ENCODE results near the gene SCFD2. TPM values are rescaled to one million over a fixed set of nuclear protein-coding genes. Genes with fewer than 3 reads are reported as not detected.

The SCFD2 gene
- polyA plus RNA-seq, 4 donors = 2.2 to 8.4 (median 5.6) TPM

GRCh38 chr4:53014881-53015280 is 351.0 kb downstream of the SCFD2 start:
- no peak overlapping the region for H3K4me3 ChIP-seq (ENCODE audit: low read depth in 1 of 3, low read length in 3 of 3)
- no peaks in the 10 kb centered on the region for H3K27me3 ChIP-seq (ENCODE audit: control insufficient read depth in 3 of 3, insufficient read depth in 3 of 3, low read length in 3 of 3)
- DNase-seq (no peak), FAIRE-seq (no peak)
- H3K4me1 ChIP-seq (ENCODE audit: control insufficient read depth in 3 of 3, insufficient read depth in 2 of 3, low read depth in 1 of 3, low read length in 2 of 3) = peaks cover 4 to 39% (median 8%) of the 10 kb centered on the region in 3 donors
- H3K36me3 ChIP-seq (ENCODE audit: control insufficient read depth in 3 of 3, insufficient read depth in 2 of 3, low read depth in 1 of 3, low read length in 3 of 3) = no peaks in the 10 kb centered on the region
- WGBS, 3 donors = 71 to 91% (median 86%) methylated on average over 2 of the region's 2 CpGs
- no peak overlapping the region for H3K27ac ChIP-seq (ENCODE audit: low read depth in 1 of 3, low read length in 2 of 3)
- no peaks in the 10 kb centered on the region for H3K9me3 ChIP-seq (ENCODE audit: control insufficient read depth in 2 of 2, insufficient read depth in 1 of 2, low read depth in 1 of 2, low read length in 1 of 2)

GRCh38 chr4:53013873-53014775 is 351.7 kb downstream of the SCFD2 start:
- H3K4me1 ChIP-seq (ENCODE audit: control insufficient read depth in 3 of 3, insufficient read depth in 2 of 3, low read depth in 1 of 3, low read length in 2 of 3) = peaks cover 4 to 35% (median 4%) of the 10 kb centered on the region in 3 donors

GRCh38 chr4:53012738-53013137 is 353.1 kb downstream of the SCFD2 start:
- DNase-seq = peak in 1 of 2 donors; percentile 66
- Histone ChIP-seq H3K4me1 (ENCODE audit: control insufficient read depth in 3 of 3, insufficient read depth in 2 of 3, low read depth in 1 of 3, low read length in 2 of 3) (peaks cover 0 to 35% (median 4%) of the 10 kb centered on the region in 3 donors), H3K36me3 (ENCODE audit: control insufficient read depth in 3 of 3, insufficient read depth in 2 of 3, low read depth in 1 of 3, low read length in 3 of 3) (no peaks in the 10 kb centered on the region), H3K4me3 (ENCODE audit: low read depth in 1 of 3, low read length in 3 of 3) (no peak overlapping the region), H3K9me3 (ENCODE audit: control insufficient read depth in 2 of 2, insufficient read depth in 1 of 2, low read depth in 1 of 2, low read length in 1 of 2) (no peaks in the 10 kb centered on the region), H3K27ac (ENCODE audit: low read depth in 1 of 3, low read length in 2 of 3) (peak overlapping the region in 2 of 3 donors; percentile 21 to 43), H3K27me3 (ENCODE audit: control insufficient read depth in 3 of 3, insufficient read depth in 3 of 3, low read length in 3 of 3) (no peaks in the 10 kb centered on the region)
- FAIRE-seq = no peak
- 30 to 54% (median 32%) methylated on average over 1 of the region's 1 CpG for WGBS, 3 donors

More at GRCh38 chr4:53013873-53014775, 351.7 kb downstream of the SCFD2 start:
- Histone ChIP-seq H3K27me3 (ENCODE audit: control insufficient read depth in 3 of 3, insufficient read depth in 3 of 3, low read length in 3 of 3) (no peaks in the 10 kb centered on the region), H3K4me3 (ENCODE audit: low read depth in 1 of 3, low read length in 3 of 3) (no peak overlapping the region), H3K36me3 (ENCODE audit: control insufficient read depth in 3 of 3, insufficient read depth in 2 of 3, low read depth in 1 of 3, low read length in 3 of 3) (no peaks in the 10 kb centered on the region), H3K9me3 (ENCODE audit: control insufficient read depth in 2 of 2, insufficient read depth in 1 of 2, low read depth in 1 of 2, low read length in 1 of 2) (no peaks in the 10 kb centered on the region), H3K27ac (ENCODE audit: low read depth in 1 of 3, low read length in 2 of 3) (peak overlapping the region in 1 of 3 donors; percentile 15)
- DNase-seq = peak in 1 of 2 donors; percentile 73
- FAIRE-seq = no peak
- WGBS, 3 donors = 81 to 91% (median 86%) methylated on average over 5 of the region's 5 CpGs

GRCh38 chr4:53011259-53011905 is 354.5 kb downstream of the SCFD2 start:
- H3K4me1 ChIP-seq (ENCODE audit: control insufficient read depth in 3 of 3, insufficient read depth in 2 of 3, low read depth in 1 of 3, low read length in 2 of 3) = peaks cover 0 to 35% (median 4%) of the 10 kb centered on the region in 3 donors
- H3K9me3 ChIP-seq (ENCODE audit: control insufficient read depth in 2 of 2, insufficient read depth in 1 of 2, low read depth in 1 of 2, low read length in 1 of 2) = no peaks in the 10 kb centered on the region
- FAIRE-seq = no peak
- no peaks in the 10 kb centered on the region for H3K27me3 ChIP-seq (ENCODE audit: control insufficient read depth in 3 of 3, insufficient read depth in 3 of 3, low read length in 3 of 3)
- H3K36me3 ChIP-seq (ENCODE audit: control insufficient read depth in 3 of 3, insufficient read depth in 2 of 3, low read depth in 1 of 3, low read length in 3 of 3) = no peaks in the 10 kb centered on the region
- H3K4me3 ChIP-seq (ENCODE audit: low read depth in 1 of 3, low read length in 3 of 3) = no peak overlapping the region
- H3K27ac ChIP-seq (ENCODE audit: low read depth in 1 of 3, low read length in 2 of 3) = no peak overlapping the region
- 58 to 72% (median 60%) methylated on average over 2 of the region's 2 CpGs for WGBS, 3 donors
- no peak for DNase-seq

- Histone ChIP-seq H3K4me1 (ENCODE audit: control insufficient read depth in 3 of 3, insufficient read depth in 2 of 3, low read depth in 1 of 3, low read length in 2 of 3) (peaks cover 0 to 33% (median 4%) of the 10 kb centered on the region in 3 donors), H3K36me3 (ENCODE audit: control insufficient read depth in 3 of 3, insufficient read depth in 2 of 3, low read depth in 1 of 3, low read length in 3 of 3) (no peaks in the 10 kb centered on the region), H3K4me3 (ENCODE audit: low read depth in 1 of 3, low read length in 3 of 3) (no peak overlapping the region), H3K27ac (ENCODE audit: low read depth in 1 of 3, low read length in 2 of 3) (no peak overlapping the region), H3K27me3 (ENCODE audit: control insufficient read depth in 3 of 3, insufficient read depth in 3 of 3, low read length in 3 of 3) (no peaks in the 10 kb centered on the region), H3K9me3 (ENCODE audit: control insufficient read depth in 2 of 2, insufficient read depth in 1 of 2, low read depth in 1 of 2, low read length in 1 of 2) (no peaks in the 10 kb centered on the region)
- FAIRE-seq (no peak), DNase-seq (no peak)
- WGBS, 3 donors = 76 to 90% (median 78%) methylated on average over 5 of the region's 5 CpGs
Measured at GRCh38 chr4:53010318-53010717, 355.5 kb downstream of the SCFD2 start.

- Histone ChIP-seq H3K27ac (ENCODE audit: low read depth in 1 of 3, low read length in 2 of 3) (no peak overlapping the region), H3K4me1 (ENCODE audit: control insufficient read depth in 3 of 3, insufficient read depth in 2 of 3, low read depth in 1 of 3, low read length in 2 of 3) (peaks cover 0 to 28% (median 4%) of the 10 kb centered on the region in 3 donors), H3K9me3 (ENCODE audit: control insufficient read depth in 2 of 2, insufficient read depth in 1 of 2, low read depth in 1 of 2, low read length in 1 of 2) (no peaks in the 10 kb centered on the region), H3K36me3 (ENCODE audit: control insufficient read depth in 3 of 3, insufficient read depth in 2 of 3, low read depth in 1 of 3, low read length in 3 of 3) (no peaks in the 10 kb centered on the region), H3K27me3 (ENCODE audit: control insufficient read depth in 3 of 3, insufficient read depth in 3 of 3, low read length in 3 of 3) (no peaks in the 10 kb centered on the region), H3K4me3 (ENCODE audit: low read depth in 1 of 3, low read length in 3 of 3) (no peak overlapping the region)
- WGBS, 3 donors = 70 to 73% (median 72%) methylated on average over 3 of the region's 3 CpGs
- DNase-seq (no peak), FAIRE-seq (no peak)
Measured at GRCh38 chr4:53009824-53010223, 356.0 kb downstream of the SCFD2 start.

GRCh38 chr4:53007024-53007423 is 358.8 kb downstream of the SCFD2 start:
- FAIRE-seq = no peak
- H3K4me1 ChIP-seq (ENCODE audit: control insufficient read depth in 3 of 3, insufficient read depth in 2 of 3, low read depth in 1 of 3, low read length in 2 of 3) = peaks cover 0 to 3% (median 0%) of the 10 kb centered on the region in 3 donors

GRCh38 chr4:53005808-53006207 is 360.1 kb downstream of the SCFD2 start:
- FAIRE-seq = no peak
- no peaks in the 10 kb centered on the region for H3K27me3 ChIP-seq (ENCODE audit: control insufficient read depth in 3 of 3, insufficient read depth in 3 of 3, low read length in 3 of 3)
- no peaks in the 10 kb centered on the region for H3K4me1 ChIP-seq (ENCODE audit: control insufficient read depth in 3 of 3, insufficient read depth in 2 of 3, low read depth in 1 of 3, low read length in 2 of 3)
- no peak overlapping the region for H3K27ac ChIP-seq (ENCODE audit: low read depth in 1 of 3, low read length in 2 of 3)
- no peak for DNase-seq
- WGBS, 3 donors = 82 to 94% (median 93%) methylated on average over 3 of the region's 3 CpGs
- H3K4me3 ChIP-seq (ENCODE audit: low read depth in 1 of 3, low read length in 3 of 3) = no peak overlapping the region
- no peaks in the 10 kb centered on the region for H3K9me3 ChIP-seq (ENCODE audit: control insufficient read depth in 2 of 2, insufficient read depth in 1 of 2, low read depth in 1 of 2, low read length in 1 of 2)
- peaks cover 0 to 2% (median 0%) of the 10 kb centered on the region in 3 donors for H3K36me3 ChIP-seq (ENCODE audit: control insufficient read depth in 3 of 3, insufficient read depth in 2 of 3, low read depth in 1 of 3, low read length in 3 of 3)

More at GRCh38 chr4:53007024-53007423, 358.8 kb downstream of the SCFD2 start:
- DNase-seq = no peak
- H3K27ac ChIP-seq (ENCODE audit: low read depth in 1 of 3, low read length in 2 of 3) = no peak overlapping the region
- no peaks in the 10 kb centered on the region for H3K27me3 ChIP-seq (ENCODE audit: control insufficient read depth in 3 of 3, insufficient read depth in 3 of 3, low read length in 3 of 3)
- H3K9me3 ChIP-seq (ENCODE audit: control insufficient read depth in 2 of 2, insufficient read depth in 1 of 2, low read depth in 1 of 2, low read length in 1 of 2) = no peaks in the 10 kb centered on the region
- H3K4me3 ChIP-seq (ENCODE audit: low read depth in 1 of 3, low read length in 3 of 3) = no peak overlapping the region
- WGBS, 3 donors = 95 to 99% (median 97%) methylated on average over 4 of the region's 4 CpGs
- H3K36me3 ChIP-seq (ENCODE audit: control insufficient read depth in 3 of 3, insufficient read depth in 2 of 3, low read depth in 1 of 3, low read length in 3 of 3) = peaks cover 0 to 2% (median 0%) of the 10 kb centered on the region in 3 donors

Measured in small intestine (tissue), 7 donors.